Measurements from ENCODE around the gene CFAP74. TPM values are rescaled to one million over a fixed set of nuclear protein-coding genes. Genes with fewer than 3 reads are reported as not detected.

Gene CFAP74
- total and polyA plus RNA-seq, 2 of the 13 experiments (the other 11 are each of a cell fraction or from before 2014, with no cell fraction given) = 0.27 to 0.62 TPM

- TF ChIP-seq MEF2D (CRISPR knock-in tag; IDR thresholded peaks at IDR 0.05) (peak; percentile 81), AHR (CRISPR knock-in tag; IDR thresholded peaks at IDR 0.05) (0 out of 2 replicates have a peak, but pooled peaks have one; percentile 39), ZSCAN25 (CRISPR knock-in tag; IDR thresholded peaks at IDR 0.05) (peak; percentile 78; the same call in 1 of the 2 replicates), RAD21 (CRISPR knock-in tag; IDR thresholded peaks at IDR 0.05) (peak; percentile 61), ZKSCAN5 (CRISPR knock-in tag; IDR thresholded peaks at IDR 0.05) (no peak), ZNF296 (CRISPR knock-in tag; conservative IDR thresholded peaks at IDR 0.05) (peak; percentile 86), ZMYM4 (CRISPR knock-in tag; IDR thresholded peaks at IDR 0.05) (peak; percentile 50; the same call in 1 of the 2 replicates), HNRNPL (IDR thresholded peaks at IDR 0.05; ENCODE audit: low read depth, low read length) (peak; percentile 80), IRF1 (CRISPR knock-in tag; IDR thresholded peaks at IDR 0.05; ENCODE audit: low read depth) (no peak), CHD4 (IDR thresholded peaks at IDR 0.05; ENCODE audit: borderline replicate concordance, low read length) (no peak), ZNF556 (CRISPR knock-in tag; IDR thresholded peaks at IDR 0.05; ENCODE audit: borderline replicate concordance) (peak; percentile 82), ETS1 (CRISPR knock-in tag; IDR thresholded peaks at IDR 0.05) (no peak), YY1 (IDR thresholded peaks at IDR 0.05; ENCODE audit: insufficient read depth, insufficient replicate concordance, low read depth, low read length) (peak; percentile 34), ZSCAN31 (CRISPR knock-in tag; IDR thresholded peaks at IDR 0.05; ENCODE audit: low read depth) (peak; percentile 65), NFYB (CRISPR knock-in tag; IDR thresholded peaks at IDR 0.05) (peak; percentile 32; the same call in 1 of the 2 replicates), KDM1A (CRISPR knock-in tag; IDR thresholded peaks at IDR 0.05) (peak; percentile 87), NCOR1 (IDR thresholded peaks at IDR 0.05; ENCODE audit: borderline replicate concordance, low read length) (peak; percentile 91), KDM2A (CRISPR knock-in tag; IDR thresholded peaks at IDR 0.05; ENCODE audit: borderline replicate concordance, low read depth) (peak; percentile 64), IKZF5 (CRISPR knock-in tag; IDR thresholded peaks at IDR 0.05) (peak; percentile 79; the same call in 1 of the 2 replicates)
- TF ChIP-seq, protein P1, sequence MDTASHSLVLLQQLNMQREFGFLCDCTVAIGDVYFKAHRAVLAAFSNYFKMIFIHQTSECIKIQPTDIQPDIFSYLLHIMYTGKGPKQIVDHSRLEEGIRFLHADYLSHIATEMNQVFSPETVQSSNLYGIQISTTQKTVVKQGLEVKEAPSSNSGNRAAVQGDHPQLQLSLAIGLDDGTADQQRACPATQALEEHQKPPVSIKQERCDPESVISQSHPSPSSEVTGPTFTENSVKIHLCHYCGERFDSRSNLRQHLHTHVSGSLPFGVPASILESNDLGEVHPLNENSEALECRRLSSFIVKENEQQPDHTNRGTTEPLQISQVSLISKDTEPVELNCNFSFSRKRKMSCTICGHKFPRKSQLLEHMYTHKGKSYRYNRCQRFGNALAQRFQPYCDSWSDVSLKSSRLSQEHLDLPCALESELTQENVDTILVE (CRISPR knock-in tag; IDR thresholded peaks at IDR 0.05) = no peak; the same call in 1 of the 2 replicates
- TF ChIP-seq, protein P2, sequence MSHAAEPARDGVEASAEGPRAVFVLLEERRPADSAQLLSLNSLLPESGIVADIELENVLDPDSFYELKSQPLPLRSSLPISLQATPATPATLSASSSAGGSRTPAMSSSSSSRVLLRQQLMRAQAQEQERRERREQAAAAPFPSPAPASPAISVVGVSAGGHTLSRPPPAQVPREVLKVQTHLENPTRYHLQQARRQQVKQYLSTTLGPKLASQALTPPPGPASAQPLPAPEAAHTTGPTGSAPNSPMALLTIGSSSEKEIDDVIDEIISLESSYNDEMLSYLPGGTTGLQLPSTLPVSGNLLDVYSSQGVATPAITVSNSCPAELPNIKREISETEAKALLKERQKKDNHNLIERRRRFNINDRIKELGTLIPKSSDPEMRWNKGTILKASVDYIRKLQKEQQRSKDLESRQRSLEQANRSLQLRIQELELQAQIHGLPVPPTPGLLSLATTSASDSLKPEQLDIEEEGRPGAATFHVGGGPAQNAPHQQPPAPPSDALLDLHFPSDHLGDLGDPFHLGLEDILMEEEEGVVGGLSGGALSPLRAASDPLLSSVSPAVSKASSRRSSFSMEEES (CRISPR knock-in tag; IDR thresholded peaks at IDR 0.05) = peak; percentile 37; the same call in 1 of the 2 replicates
Measured at GRCh38 chr1:1941211-1941841, 62.3 kb downstream of the CFAP74 start (continued).

Measured in HepG2 (cell line).